GM12874 (cell line): ENCODE results near the gene LCN6.

Experiments used
- CTCF ChIP-seq: IDR thresholded peaks from 2 replicates; pipeline ENCODE4 v1.5.1; 2011; ENCODE audit warnings: low read depth, mild to moderate bottlenecking, control low read depth, low read length, moderate library complexity; ENCODE audit not compliant: insufficient read depth

The LCN6 gene

GRCh38 chr9:136713550-136713949, 34.8 kb downstream of the LCN6 start:
- TF ChIP-seq CTCF = no peak

GRCh38 chr9:136712690-136713544, 35.4 kb downstream of the LCN6 start:
- TF ChIP-seq CTCF = no peak

GRCh38 chr9:136711751-136712689, 36.3 kb downstream of the LCN6 start, which contains the start of gene DIPK1B:
Gene DIPK1B (plus strand): TSS chr9:136712572. CDS start chr9:136712666, 94 bp downstream.
- TF ChIP-seq CTCF = no peak

- no peak for TF ChIP-seq CTCF
These were observed 37.8 kb downstream of the LCN6 start for GRCh38 chr9:136710543-136710942.

- no peak for TF ChIP-seq CTCF
These were observed 38.7 kb downstream of the LCN6 start for GRCh38 chr9:136709454-136710109.

- no peak for TF ChIP-seq CTCF
These were observed 40.3 kb downstream of the LCN6 start for GRCh38 chr9:136707849-136708517.
